NCI-H1417 (cell line): ENCODE measurements around the gene ACOT7.
"Not testable (repeated sequence)": the region's sequence is repeated elsewhere in the genome, so short reads cannot be mapped to it uniquely, and the experiment has no call there.

Experiments
- DNase-seq, 3 experiments: peaks; one replicate each; lab custom pipeline; 2025; lab: John Stamatoyannopoulos, UW

ACOT7 gene

DNA sequence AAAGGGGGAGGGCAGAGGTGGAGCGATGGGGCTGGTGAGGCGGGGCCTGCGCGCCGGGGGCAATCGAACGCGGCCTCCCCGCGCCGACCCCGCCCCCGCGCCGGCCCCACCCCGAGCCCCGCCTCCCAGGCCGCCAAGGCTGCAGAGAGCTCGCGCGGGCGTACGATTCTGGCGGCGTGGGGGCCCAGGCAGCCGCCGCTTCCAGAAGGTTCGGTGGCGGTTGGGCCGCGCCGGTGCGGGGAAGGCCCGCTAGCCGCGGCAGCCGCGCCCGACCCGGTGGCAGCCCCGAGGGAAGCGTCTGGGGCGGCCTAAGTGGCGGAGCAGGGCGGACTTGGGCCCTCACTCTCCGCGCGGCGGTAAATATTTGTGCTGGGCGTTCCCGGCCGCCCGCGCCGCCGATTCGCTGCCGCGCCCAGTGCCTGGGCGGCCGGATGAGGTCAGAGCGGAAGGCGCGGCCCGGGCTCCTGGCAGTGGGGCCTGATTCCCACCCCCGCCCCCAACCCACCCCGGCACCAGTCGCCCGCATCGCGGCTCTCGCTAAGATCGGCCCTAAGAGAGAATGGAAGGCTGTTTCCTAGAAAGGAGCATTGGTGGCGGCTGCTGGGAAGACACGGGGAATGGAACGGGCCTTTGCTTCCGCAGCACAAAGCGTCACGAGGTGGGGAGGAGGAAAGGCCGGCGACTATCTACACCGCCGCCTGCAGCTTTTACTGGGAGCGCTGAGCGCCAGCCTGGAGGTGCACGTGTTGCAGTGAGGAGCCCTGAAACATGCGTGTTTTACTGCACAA, at the start of gene ACOT7:
Gene ACOT7 (minus strand): TSS at position 368 of the 788 bp plus-strand sequence. CDS start 368 bp downstream, outside the sequence.
- DNase-seq, result peak; percentile 87 to 98 (median 95)

DNA sequence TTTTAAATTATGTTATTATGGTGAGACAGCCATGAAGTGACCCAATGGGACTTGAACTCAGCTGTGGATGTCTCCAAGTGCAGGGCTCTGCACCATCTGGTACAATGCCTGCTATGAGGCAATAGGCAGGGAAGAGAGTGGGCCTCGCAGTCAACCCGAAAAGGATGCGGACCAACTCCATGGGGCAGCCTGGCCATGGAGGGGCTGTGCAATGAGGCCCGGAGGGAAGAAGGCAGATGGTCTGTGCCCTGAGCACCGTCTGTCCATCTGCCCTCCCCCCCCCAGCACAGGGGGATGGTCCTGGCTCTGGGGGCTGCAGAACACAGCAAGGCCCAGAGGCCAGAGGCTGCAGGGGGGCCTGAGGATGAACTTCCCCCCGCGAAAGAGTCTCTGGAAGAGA, 48.0 kb upstream of the ACOT7 start:
- DNase-seq, result no peak

GRCh38 chr1:6440198-6441126, 46.9 kb upstream of the ACOT7 start:
- peak in 2 of 3 experiments; percentile 52 to 53 for DNase-seq

GRCh38 chr1:6438047-6438525, 44.5 kb upstream of the ACOT7 start:
- DNase-seq, result peak; percentile 63 to 81 (median 66)

GRCh38 chr1:6437012-6437700, 43.6 kb upstream of the ACOT7 start:
- peak in 2 of 3 experiments; percentile 34 to 54 for DNase-seq

DNA sequence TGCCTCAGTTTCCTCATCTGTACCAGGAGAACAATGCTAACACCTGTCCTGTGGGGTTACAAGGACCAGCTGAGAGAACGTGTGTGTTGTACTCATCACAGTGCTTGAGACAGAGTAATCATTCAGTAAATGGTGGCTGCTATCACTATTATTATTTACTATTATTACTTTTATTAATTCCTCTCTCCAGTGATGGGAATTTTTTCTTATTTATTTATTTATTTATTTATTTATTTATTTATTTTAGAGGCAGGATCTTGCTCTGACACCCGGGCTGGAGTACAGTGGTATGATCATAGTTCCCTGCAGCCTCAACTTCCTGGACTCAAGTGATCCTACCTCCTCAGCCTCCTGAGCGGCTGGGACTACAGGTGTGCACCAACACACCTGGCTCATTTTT, 42.7 kb upstream of the ACOT7 start:
- not testable (repeated sequence) for DNase-seq

DNA sequence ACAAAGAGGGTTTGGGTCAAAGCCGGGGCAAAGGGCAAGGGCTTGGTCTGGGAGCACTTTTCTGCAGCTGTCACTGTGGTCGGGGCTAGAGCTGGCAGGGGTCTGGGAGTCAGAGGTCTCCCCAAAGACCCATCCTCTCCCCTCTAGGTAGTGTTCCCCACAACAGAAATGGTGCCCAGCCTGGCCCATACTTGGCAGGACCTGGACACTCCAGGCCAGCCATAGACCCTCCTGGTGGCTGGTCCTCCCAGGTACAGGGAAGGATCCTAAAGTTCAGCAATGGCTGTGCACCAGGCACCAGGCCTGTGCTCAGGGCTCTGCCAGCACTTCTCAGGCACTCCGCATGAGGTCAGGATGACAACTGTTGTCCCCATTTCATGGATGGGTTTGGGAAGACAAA, 42.0 kb upstream of the ACOT7 start:
- no peak for DNase-seq

DNA sequence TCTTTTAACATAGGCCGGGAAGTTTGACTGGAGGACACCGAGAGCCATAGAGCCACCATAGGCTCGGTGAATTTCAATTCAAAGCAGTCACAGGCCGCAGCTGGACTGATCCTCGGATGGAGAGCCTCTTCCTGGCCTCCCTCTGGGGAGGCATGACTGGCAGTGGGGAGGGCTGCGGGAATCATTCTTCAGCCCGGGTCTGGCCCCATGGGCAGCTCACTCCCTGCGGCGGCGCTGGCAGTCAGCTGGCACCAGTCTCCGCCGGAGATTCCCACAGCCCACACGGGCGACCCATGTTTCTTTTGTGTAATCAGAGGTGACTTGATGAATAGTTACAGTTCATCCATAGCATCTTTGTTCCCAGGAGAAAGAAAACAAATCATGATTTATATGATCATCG, 41.6 kb upstream of the ACOT7 start:
- no peak for DNase-seq

- no peak for DNase-seq
These were observed 40.6 kb upstream of the ACOT7 start for GRCh38 chr1:6434186-6434585.

- DNase-seq, result not testable (repeated sequence)
These were observed 38.3 kb upstream of the ACOT7 start for GRCh38 chr1:6431645-6432579.

- not testable (repeated sequence) for DNase-seq
These were observed 36.3 kb upstream of the ACOT7 start for GRCh38 chr1:6429660-6430411.

DNA sequence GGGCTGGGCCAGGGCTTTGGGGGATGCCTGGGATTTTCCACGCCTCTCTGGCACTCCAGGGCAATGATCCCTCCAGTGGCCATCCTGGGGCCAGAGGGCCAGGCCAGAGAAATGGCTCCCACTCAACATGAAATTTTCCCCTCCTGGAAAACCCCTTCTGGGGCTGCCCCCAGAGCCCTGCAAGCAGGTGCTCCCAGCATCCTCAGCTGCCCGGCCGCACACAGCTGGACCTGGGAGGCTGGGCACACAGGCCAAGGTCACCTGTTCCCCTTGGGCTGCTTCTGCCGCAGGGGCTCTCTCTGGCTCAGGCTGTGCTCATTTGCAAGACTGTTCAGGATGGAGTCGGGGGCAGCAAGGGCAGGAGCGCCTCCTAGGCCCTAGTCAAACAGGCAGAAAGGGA, 34.9 kb upstream of the ACOT7 start:
- DNase-seq, result not testable (repeated sequence)

DNA sequence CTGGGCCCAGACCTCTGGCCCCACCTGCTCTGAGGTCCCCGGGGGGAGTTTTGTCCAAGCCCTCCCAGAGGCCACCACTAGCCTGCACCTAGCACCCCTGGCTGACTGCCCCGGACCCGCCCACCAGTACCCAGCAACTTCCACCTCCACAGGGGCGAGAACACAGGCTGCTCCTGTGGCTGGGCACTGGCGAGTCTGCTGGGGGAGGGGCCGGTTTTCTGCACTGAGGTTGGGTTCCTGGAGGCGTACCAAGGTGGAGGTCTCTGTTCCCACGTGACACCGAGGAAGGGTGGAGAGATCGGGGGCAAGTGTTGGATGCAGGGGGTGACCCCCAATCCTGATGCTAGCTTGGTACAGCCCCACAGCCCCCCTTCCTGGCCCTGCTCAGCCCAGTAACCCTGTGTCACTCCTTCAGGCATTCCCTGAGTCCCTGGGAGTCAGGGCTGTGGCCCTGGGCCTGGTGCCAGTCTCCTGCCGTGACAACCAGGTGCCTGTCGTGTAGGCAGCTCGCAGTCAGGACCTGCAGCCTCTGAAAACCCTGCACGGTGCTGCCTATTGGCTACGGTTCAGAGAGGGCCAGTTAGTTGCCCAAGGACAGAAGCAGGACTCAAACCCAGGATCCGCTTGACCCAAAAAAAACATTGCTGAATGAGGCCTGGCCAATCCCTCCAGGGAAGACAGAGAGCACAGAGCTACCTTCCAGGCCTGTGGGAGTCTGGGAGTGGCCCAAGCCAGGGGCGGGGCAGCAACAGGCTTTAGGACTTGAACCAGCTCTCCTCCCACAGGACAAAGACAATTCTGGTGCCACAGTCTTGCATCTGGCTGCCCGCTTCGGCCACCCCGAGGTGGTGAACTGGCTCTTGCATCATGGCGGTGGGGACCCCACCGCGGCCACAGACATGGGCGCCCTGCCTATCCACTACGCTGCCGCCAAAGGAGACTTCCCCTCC, 34.1 kb upstream of the ACOT7 start:
- peak in 1 of 3 experiments; percentile 17 for DNase-seq

DNA sequence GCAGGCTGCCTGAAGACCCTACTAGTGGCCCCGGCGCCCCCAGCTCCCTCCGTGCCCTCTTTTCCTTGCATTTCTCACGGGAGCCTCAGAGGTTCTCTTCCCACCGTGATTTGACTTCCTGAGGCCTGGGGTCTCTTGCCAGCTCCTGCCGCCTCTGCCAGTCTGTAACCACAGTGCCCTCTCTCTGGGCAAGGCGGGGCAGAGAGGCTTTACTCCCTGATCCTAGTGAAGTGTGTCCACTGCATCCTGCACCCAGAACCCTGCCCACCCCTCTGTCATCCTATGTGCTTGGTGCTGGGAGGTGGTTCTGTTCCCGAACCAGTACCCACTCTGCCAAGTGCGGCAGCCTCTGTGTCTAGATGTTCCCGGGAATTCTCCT, 33.4 kb upstream of the ACOT7 start:
- DNase-seq, result no peak

DNA sequence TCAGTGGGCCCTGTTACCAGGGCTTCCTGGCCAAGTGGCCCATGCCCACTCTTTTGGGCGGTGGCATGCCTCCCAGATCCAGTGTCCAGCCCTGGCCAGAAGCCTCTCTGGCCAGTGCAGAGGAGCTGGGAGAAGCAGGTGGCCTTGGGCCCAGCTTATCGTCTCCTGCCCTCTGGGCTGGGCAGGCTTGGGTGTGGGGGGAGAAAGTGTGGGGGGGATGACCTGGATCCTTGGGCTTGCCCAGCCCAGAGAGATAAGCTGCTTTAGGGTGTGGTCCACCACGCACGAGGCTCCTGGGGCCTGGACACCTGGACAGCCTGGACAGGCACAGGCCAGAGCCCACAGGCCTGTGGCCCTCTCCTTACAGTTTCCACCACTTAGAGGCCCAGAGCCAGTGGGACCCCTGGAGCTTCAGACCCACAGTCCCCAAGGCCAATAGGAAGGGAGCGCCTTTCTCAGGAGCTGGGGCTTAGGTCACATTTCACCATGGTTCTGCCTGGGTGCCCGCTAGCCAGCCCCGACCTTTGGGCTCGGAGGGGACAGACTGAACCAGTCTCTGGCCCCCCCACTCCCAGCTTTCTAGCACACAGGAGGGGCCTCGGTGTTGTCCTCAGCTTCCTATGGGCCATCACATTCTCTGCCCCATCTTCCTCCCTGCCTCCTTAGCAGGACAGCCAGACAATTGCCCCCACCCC, 32.9 kb upstream of the ACOT7 start:
- DNase-seq, result no peak

GRCh38 chr1:6425658-6426057, 32.1 kb upstream of the ACOT7 start:
- no peak for DNase-seq

DNA sequence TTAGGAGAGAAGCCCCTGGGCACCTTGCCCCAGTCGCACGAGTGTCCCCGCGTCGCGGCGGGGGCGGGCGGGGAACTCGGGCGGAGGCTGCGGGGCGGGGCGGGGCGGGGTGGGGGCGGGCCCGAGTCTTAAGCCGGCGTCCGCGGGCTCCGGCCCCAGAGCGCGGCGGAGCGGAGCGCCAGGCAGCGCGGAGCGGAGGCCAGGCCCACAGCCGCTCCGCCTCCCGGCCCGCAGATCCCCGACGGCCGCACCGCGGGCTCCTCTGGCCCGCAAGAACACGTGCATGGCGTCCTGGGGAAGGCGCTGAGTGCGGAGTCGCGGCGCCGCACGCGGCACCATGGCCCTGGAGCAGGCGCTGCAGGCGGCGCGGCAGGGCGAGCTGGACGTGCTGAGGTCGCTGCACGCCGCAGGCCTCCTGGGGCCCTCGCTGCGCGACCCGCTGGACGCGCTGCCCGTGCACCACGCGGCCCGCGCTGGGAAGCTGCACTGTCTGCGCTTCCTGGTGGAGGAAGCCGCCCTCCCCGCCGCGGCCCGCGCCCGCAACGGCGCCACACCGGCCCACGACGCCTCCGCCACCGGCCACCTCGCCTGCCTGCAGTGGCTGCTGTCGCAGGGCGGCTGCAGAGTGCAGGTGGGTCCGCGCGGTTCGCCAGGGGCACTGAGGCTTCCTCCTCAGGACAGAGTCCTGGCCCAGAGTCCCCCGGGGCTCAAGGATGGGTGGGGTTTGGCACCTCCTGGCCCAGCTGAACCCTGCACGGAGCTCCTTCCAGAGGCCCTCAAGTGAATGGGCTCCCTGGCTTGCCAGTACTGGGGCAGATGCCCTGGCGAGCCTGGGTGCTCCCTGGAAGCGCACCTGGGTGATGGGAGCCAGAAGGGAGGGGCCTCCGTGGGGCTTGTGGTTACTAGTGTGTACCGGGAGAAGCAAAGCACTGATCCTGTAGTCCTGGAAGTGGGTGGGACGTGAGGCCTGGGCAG, 31.3 kb upstream of the ACOT7 start, which contains the start of gene ESPN:
Gene ESPN (plus strand): TSS at position 158 of the 975 bp plus-strand sequence. CDS start 180 bp downstream, at position 338.
- peak; percentile 14 to 37 (median 20) for DNase-seq
